NCI-H345 (cell line): ENCODE measurements around the gene GAB3.
"Not testable (repeated sequence)": the region's sequence is repeated elsewhere in the genome, so short reads cannot be mapped to it uniquely, and the experiment has no call there.

Source experiments
- DNase-seq: peaks from one replicate; lab custom pipeline; 2025; lab: John Stamatoyannopoulos, UW

The GAB3 gene

GRCh38 chrX:154724993-154725756 is 25.7 kb downstream of the GAB3 start:
- DNase-seq = no peak

- DNase-seq = no peak
Observed at GRCh38 chrX:154721155-154721554, 29.7 kb downstream of the GAB3 start.

GRCh38 chrX:154720067-154720466 is 30.8 kb downstream of the GAB3 start:
- no peak for DNase-seq

GRCh38 chrX:154719132-154719675 is 31.7 kb downstream of the GAB3 start:
- no peak for DNase-seq

GRCh38 chrX:154718616-154719015 is 32.3 kb downstream of the GAB3 start:
- DNase-seq = no peak

GRCh38 chrX:154717824-154718223 is 33.1 kb downstream of the GAB3 start:
- no peak for DNase-seq

- DNase-seq = no peak
Observed at GRCh38 chrX:154715825-154716224, 35.1 kb downstream of the GAB3 start.

GRCh38 chrX:154714925-154715324 is 36.0 kb downstream of the GAB3 start:
- DNase-seq = peak; percentile 29

- no peak for DNase-seq
Observed at GRCh38 chrX:154712781-154713740, 37.8 kb downstream of the GAB3 start.

GRCh38 chrX:154711264-154711663 is 39.6 kb downstream of the GAB3 start:
- DNase-seq = no peak

GRCh38 chrX:154710309-154710708 is 40.6 kb downstream of the GAB3 start:
- DNase-seq = no peak

GRCh38 chrX:154698630-154699248 is 52.1 kb downstream of the GAB3 start:
- DNase-seq = no peak

GRCh38 chrX:154696676-154697045 is 54.2 kb downstream of the GAB3 start:
- no peak for DNase-seq

GRCh38 chrX:154695911-154696675 is 54.8 kb downstream of the GAB3 start:
- no peak for DNase-seq

GRCh38 chrX:154693394-154693793 is 57.5 kb downstream of the GAB3 start:
- DNase-seq = no peak

GRCh38 chrX:154690438-154690837 is 60.4 kb downstream of the GAB3 start:
- not testable (repeated sequence) for DNase-seq

- DNase-seq = not testable (repeated sequence)
Observed at GRCh38 chrX:154672084-154672483, 78.8 kb downstream of the GAB3 start.

GRCh38 chrX:154670848-154671247 is 80.0 kb downstream of the GAB3 start:
- not testable (repeated sequence) for DNase-seq

GRCh38 chrX:154661899-154662298 is 89.0 kb downstream of the GAB3 start:
- DNase-seq = no peak

GRCh38 chrX:154661170-154661569 is 89.7 kb downstream of the GAB3 start:
- DNase-seq = no peak

- no peak for DNase-seq
Observed at GRCh38 chrX:154660541-154660940, 90.3 kb downstream of the GAB3 start.

GRCh38 chrX:154658957-154659356 is 91.9 kb downstream of the GAB3 start:
- DNase-seq = no peak
